ENCODE data around the gene NT5C3A.
"Not testable (repeated sequence)": the region's sequence is repeated elsewhere in the genome, so short reads cannot be mapped to it uniquely, and the experiment has no call there.

The NT5C3A gene

DNA sequence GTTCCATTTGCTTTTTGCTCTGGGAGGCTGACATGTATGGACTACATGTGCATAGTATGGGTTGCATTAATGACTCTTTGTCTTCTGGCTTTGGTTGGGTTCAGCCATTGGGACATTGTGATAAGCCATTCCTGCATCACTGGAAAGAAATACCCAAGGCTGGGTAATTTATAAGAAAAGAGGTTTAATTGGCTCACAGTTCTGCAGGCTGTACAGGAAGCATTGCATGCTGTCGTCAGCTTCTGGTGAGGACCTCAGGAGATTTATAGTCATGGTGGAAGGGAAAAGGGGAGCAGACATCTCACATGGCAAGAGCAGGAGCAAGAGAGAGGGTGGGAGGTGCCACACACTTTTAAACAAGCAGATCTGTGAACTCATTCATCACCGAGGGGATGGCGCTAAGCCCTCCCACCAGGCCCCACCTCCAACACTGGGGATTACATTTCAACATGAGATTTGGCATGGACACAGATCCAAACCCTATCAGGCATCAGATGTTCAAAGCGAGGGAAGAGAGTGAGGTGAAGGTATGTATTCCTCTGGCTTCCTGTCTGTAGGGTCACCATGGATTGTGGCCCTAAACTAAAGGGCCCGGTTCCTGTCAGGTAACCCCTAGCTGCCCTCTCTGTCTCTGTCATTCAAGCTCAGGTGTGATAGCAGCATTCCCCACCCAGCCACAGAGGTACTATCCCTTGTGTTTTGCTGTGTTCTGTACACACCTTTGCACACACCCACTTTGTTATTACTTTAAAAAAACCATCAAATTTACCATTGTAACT, 95.9 kb downstream of the NT5C3A start:
- not testable (repeated sequence) for DNase-seq

DNA sequence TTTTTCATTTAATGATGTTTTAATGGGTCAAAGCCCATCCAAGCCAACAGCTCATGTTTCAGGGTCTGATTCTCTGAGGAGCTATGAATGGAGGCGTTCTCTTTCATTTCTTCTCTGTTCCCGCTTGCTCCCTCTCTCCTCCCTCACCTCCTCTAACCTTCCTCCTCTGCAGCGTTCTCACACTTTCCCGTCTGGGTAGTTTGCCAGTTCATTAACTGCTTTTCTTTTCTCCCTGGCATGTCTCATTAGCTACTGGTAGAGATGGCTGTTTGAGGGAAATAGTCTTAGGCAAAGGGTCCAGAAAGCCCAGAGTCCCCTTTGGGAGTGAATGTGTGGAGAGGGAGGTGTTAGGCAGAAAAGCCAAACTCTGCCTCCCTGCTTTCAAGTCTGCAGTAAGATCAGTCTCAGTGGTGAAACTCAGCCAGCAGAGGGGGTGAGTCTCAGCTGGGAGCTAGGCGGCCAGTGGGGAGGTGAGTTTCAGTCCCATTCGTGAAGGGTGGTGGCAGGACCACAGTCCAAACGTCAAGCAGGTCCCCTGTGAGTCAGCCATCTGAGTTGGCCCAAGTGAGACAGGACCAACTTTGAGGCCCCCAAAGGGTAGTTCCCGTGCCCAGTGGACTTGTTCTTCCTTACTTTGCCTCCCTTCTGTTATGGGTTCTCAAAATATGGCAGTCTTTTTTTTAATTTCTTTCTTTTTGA, 98.0 kb downstream of the NT5C3A start:
- not testable (repeated sequence) for DNase-seq

All from CD4-positive, alpha-beta T cell treated with Interferon gamma for 1 hour (primary cell).